Ectodermal cell (in vitro differentiated cells): ENCODE data around the gene PGM5.

ENCODE experiments used
- H3K27ac ChIP-seq: 2 replicates; pipeline ENCODE4 v1.7.0; 2013; ENCODE audit warnings: mild to moderate bottlenecking, low read depth, low read length; ENCODE audit not compliant: insufficient read depth, poor library complexity, severe bottlenecking
- H3K27me3 ChIP-seq: 2 replicates; pipeline ENCODE4 v1.7.0; 2013; ENCODE audit warnings: mild to moderate bottlenecking, low read length; ENCODE audit not compliant: insufficient read depth, control insufficient read depth, poor library complexity, severe bottlenecking
- H3K36me3 ChIP-seq: one replicate; pipeline ENCODE4 v1.7.0; 2013; ENCODE audit warnings: low read length; ENCODE audit not compliant: control insufficient read depth, insufficient read depth
- H3K4me1 ChIP-seq: one replicate; pipeline ENCODE4 v1.7.0; 2013; ENCODE audit warnings: low read length; ENCODE audit not compliant: control insufficient read depth, insufficient read depth
- H3K4me3 ChIP-seq: 2 replicates; pipeline ENCODE4 v1.7.0; 2013; ENCODE audit warnings: low read depth, low read length, control low read depth; ENCODE audit not compliant: insufficient read depth
- H3K9me3 ChIP-seq: 2 replicates; pipeline ENCODE4 v1.7.0; 2013; ENCODE audit warnings: mild to moderate bottlenecking, low read length, moderate library complexity; ENCODE audit not compliant: control insufficient read depth
- WGBS, 2 experiments: methylation state at CpG; one replicate each; pipeline ENCODE4 v1.1.7; 2013; ENCODE audit warnings: missing lambda C conversion rate in 2 of 2; 5-methylcytosine and 5-hydroxymethylcytosine counted together

PGM5 gene

DNA sequence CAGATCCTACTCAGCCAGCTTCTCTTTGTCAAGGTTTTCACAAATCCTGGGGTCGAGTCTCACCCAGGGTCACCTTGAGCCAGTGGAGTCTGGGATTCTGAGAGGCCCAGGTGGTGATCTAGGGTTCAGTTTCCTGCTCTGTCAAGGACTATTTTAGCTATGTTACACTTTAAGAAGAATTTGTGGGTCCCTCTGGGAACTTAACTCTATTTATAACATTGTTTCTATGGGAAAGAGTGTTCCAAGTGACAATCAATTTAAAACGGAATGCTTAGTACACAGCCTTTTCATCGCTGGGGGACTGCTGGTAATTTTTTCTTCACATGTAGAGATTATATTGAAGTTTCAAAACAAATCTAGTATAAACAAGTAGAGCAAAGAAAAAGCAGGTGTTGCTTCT is 211.2 kb downstream of the PGM5 start:
- Histone ChIP-seq H3K9me3 (no peaks in the 10 kb centered on the region), H3K4me1 (peaks cover 4% of the 10 kb centered on the region), H3K4me3 (no peak overlapping the region), H3K27ac (no peak overlapping the region), H3K27me3 (peaks cover 5% of the 10 kb centered on the region), H3K36me3 (no peaks in the 10 kb centered on the region)
- WGBS, 2 experiments = 95 to 98% methylated on average over 3 of the region's 3 CpGs

DNA sequence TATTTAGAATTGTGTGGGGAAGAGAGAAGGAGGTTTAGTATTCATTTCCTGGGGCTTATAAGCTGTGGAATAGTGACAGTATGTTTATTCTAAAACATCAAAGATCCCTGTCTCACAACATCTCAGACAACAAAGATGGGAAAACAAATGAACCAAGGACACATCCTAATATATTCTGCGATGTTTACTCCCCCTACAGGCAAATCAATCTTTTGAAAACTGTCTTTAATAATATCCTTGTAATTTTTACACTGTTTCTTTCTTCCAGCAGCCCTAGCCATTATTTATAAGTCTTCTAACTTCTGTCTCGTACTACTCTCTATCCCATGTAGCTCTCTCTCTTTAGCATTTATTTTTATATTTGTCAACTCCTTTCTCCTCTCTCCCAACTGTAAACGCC is 217.7 kb downstream of the PGM5 start:
- H3K27me3 ChIP-seq = no peaks in the 10 kb centered on the region
- H3K4me3 ChIP-seq = no peak overlapping the region
- no peak overlapping the region for H3K27ac ChIP-seq
- no peaks in the 10 kb centered on the region for H3K9me3 ChIP-seq
- H3K4me1 ChIP-seq = peaks cover 4% of the 10 kb centered on the region
- 82 to 86% methylated on average over 3 of the region's 3 CpGs for WGBS, 2 experiments
- no peaks in the 10 kb centered on the region for H3K36me3 ChIP-seq

DNA sequence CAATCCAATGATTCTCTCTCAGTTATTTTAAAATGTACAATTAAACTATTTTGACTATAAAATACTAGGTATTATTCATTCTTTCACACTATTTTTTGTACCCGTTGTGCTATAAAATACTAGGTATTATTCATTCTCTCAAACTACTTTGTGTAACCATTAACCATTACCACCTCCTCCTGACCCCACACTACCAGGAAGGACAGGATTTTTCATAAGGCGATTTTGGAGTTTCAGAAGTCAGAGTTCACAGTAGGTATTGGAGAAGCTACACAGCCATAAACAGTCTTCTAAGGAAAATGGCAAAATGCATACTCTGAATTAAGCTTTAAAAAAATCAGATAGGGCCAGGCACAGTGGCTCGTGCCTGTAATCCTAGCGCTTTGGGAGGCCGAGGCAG is 219.4 kb downstream of the PGM5 start:
- Histone ChIP-seq H3K9me3 (no peaks in the 10 kb centered on the region), H3K36me3 (no peaks in the 10 kb centered on the region), H3K27me3 (no peaks in the 10 kb centered on the region), H3K4me3 (no peak overlapping the region), H3K4me1 (no peaks in the 10 kb centered on the region), H3K27ac (no peak overlapping the region)
- 73% methylated on average over 5 of the region's 5 CpGs for WGBS, 2 experiments

DNA sequence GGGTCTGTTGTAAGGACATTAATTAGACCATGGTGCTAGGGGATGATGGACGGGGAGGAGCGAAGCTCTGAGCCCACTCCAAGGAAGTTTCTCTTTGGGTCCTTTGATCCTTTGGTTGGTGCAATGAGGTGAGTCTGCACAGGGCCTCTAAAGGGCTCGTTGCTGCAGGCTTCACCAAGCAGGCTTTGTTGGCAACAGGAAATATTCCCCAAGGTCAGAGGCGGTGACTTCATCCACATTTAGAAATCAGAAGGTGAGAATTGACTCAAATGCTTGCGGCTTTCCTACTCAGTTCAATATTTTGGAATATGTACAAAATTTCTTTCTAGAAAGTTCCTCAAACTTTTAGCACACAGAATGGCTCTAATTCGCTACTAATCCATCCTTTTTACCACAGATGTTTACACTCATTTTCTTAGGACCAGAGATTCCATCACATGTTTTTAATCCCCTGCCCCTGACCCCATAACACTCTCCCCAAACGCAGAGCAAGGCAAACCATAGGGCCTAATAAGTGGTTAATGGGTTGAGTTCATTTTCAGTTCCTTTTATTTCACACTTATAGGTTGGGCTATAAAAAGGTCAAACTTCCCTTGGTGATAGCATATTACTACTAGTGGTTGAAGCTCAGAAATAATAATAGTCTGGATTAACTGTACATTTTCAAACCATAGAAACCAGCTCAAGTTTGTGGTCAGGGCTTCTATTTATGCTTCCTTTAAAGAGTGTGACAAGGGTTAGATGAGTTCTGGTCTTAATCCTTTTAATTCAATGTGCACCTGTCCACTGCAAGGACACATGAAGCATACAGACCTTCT is 221.6 kb downstream of the PGM5 start:
- Histone ChIP-seq H3K27ac (no peak overlapping the region), H3K4me1 (no peaks in the 10 kb centered on the region), H3K4me3 (no peak overlapping the region), H3K9me3 (no peaks in the 10 kb centered on the region), H3K27me3 (no peaks in the 10 kb centered on the region), H3K36me3 (no peaks in the 10 kb centered on the region)
- WGBS, 2 experiments = 88 to 89% methylated on average over 6 to 7 of the region's 7 CpGs
